Measurements from ENCODE around the gene DEPP1.

DNA sequence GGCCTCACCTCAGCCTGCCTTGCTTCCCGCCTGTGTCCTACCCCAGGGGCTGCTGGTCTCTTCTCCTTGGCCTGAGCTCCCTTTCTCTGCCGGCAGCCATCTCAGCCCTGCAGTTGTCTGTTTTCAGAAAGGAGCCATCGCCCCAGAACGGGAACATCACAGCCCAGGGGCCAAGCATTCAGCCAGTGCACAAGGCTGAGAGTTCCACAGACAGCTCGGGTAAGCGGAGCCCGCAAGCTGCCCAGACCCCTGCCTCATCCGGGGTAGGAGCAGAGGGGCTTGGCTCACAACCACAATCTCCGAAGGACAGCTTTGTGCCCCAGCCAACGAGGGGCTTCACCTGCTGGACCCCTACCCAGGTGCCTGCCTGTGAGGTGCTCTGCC lies 5.3 kb upstream of the DEPP1 start:
- TF ChIP-seq CTCF (IDR thresholded peaks at IDR 0.05; ENCODE audit: insufficient read depth, low read length) (no peak), POLR2AphosphoS5 (IDR thresholded peaks at IDR 0.05; ENCODE audit: low read depth) (no peak)

All from HL-60 (cell line).